Activated CD8-positive, alpha-beta T cell treated with anti-CD3 and anti-CD28 coated beads for 36 hours (primary cell): ENCODE measurements around the gene RPP14. TPM values are rescaled to one million over a fixed set of nuclear protein-coding genes. Genes with fewer than 3 reads are reported as not detected.

Experiments used
- ATAC-seq: fragments of 200-7000 bp; cut with Tn5 transposase; one replicate; pipeline ENCODE4 v1.10.0; 2021; ENCODE audit warnings: mild to moderate bottlenecking, moderate library complexity
- CTCF ChIA-PET: fragments of 350-600 bp; sonication (Branson Sonifier 250); formaldehyde crosslinking; loops from one replicate; lab custom pipeline; 2021; ENCODE audit warnings: antibody characterized with exemption; lab: Charles Lee
- POLR2A ChIA-PET: fragments of 350-600 bp; sonication (Branson Sonifier 250); formaldehyde crosslinking; loops from one replicate; lab custom pipeline; 2021; ENCODE audit warnings: antibody characterized with exemption; lab: Charles Lee
- DNase-seq: peaks from one replicate; pipeline ENCODE4 v3.0.0-alpha.2; 2020
- H3K27ac Mint-ChIP-seq: one replicate; pipeline ENCODE4 v1.8.0; 2021; ENCODE audit warnings: mild to moderate bottlenecking, mixed read lengths
- H3K27me3 Mint-ChIP-seq: one replicate; pipeline ENCODE4 v1.8.0; 2021; ENCODE audit warnings: mixed read lengths
- H3K36me3 Mint-ChIP-seq: one replicate; pipeline ENCODE4 v1.8.0; 2021; ENCODE audit warnings: low read depth, mixed read lengths
- H3K4me1 Mint-ChIP-seq: one replicate; pipeline ENCODE4 v1.8.0; 2021; ENCODE audit warnings: low read depth, mixed read lengths
- H3K4me3 Mint-ChIP-seq: one replicate; pipeline ENCODE4 v1.8.0; 2021; ENCODE audit warnings: mild to moderate bottlenecking, moderate library complexity, mixed read lengths
- H3K9me3 Mint-ChIP-seq: one replicate; pipeline ENCODE4 v1.8.0; 2021; ENCODE audit warnings: mixed read lengths
- CTCF ChIP-seq: fragments of 200-600 bp; IDR thresholded peaks from one replicate; pipeline ENCODE4 v1.8.0; 2022; ENCODE audit warnings: antibody characterized with exemption, mild to moderate bottlenecking
- intact Hi-C: fragments of 100-400 bp; cut with micrococcal nuclease; formaldehyde crosslinking; loops from one replicate; pipeline ENCODE4 v1.10.0; 2022
- total RNA-seq, 2 experiments: library from RNA; stranded (reverse); gene quantifications; one replicate each; pipeline ENCODE4 v1.2.3, GENCODE V29; 2021

RPP14 gene
- total RNA-seq, 2 experiments from 2014 or later: 16.1 to 18.0 TPM

GRCh38 chr3:58349792-58350626 lies 44.0 kb downstream of the RPP14 start:
- peaks cover 50% of the 10 kb centered on the region for H3K4me1 Mint-ChIP-seq
- no peak overlapping the region for H3K4me3 Mint-ChIP-seq
- CTCF ChIA-PET: interaction anchor here (0.7 to 2.0 kb wide), 11 partner anchors 8 to 218 kb away, joined by 3 to 9 read pairs (median 3); partner anchors contain the start of genes HTD2 and RPP14
- intact Hi-C loops: no loop called here
- DNase-seq: peak; percentile 18
- peak; percentile 62 for ATAC-seq
- POLR2A ChIA-PET: interaction anchor here (0.8 to 1.5 kb wide), 5 partner anchors 13 to 24 kb away, joined by 3 to 4 read pairs (median 3); partner anchors contain the start of gene PXK
- no peaks in the 10 kb centered on the region for H3K9me3 Mint-ChIP-seq
- H3K27ac Mint-ChIP-seq: peak overlapping the region; percentile 25
- peaks cover 13% of the 10 kb centered on the region for H3K36me3 Mint-ChIP-seq
- no peaks in the 10 kb centered on the region for H3K27me3 Mint-ChIP-seq
- no peak for TF ChIP-seq CTCF

GRCh38 chr3:58350627-58351013 lies 44.6 kb downstream of the RPP14 start:
- intact Hi-C loops: no loop called here
- POLR2A ChIA-PET: interaction anchor here (1.1 to 1.5 kb wide), 3 partner anchors 13 to 25 kb away, joined by 3 read pairs; no protein-coding TSS in a partner anchor
- Mint-ChIP-seq H3K27me3 (no peaks in the 10 kb centered on the region), H3K36me3 (peaks cover 14% of the 10 kb centered on the region), H3K4me1 (peaks cover 53% of the 10 kb centered on the region), H3K4me3 (no peak overlapping the region), H3K9me3 (no peaks in the 10 kb centered on the region), H3K27ac (peak overlapping the region; percentile 1)
- CTCF ChIA-PET: interaction anchor here (0.9 to 2.2 kb wide), 9 partner anchors 9 to 172 kb away, joined by 3 to 9 read pairs (median 4); partner anchors contain the start of genes HTD2 and RPP14
- ATAC-seq (no peak), DNase-seq (no peak)
- TF ChIP-seq CTCF: no peak

GRCh38 chr3:58351920-58352319 lies 45.9 kb downstream of the RPP14 start:
- H3K27me3 Mint-ChIP-seq: no peaks in the 10 kb centered on the region
- intact Hi-C loops: no loop called here
- ATAC-seq (no peak), DNase-seq (no peak)
- no peak overlapping the region for H3K4me3 Mint-ChIP-seq
- CTCF ChIA-PET: interaction anchor here (0.8 to 2.2 kb wide), 6 partner anchors 11 to 174 kb away, joined by 3 to 7 read pairs (median 4); no protein-coding TSS in a partner anchor
- no peaks in the 10 kb centered on the region for H3K9me3 Mint-ChIP-seq
- H3K36me3 Mint-ChIP-seq: peaks cover 14% of the 10 kb centered on the region
- peaks cover 45% of the 10 kb centered on the region for H3K4me1 Mint-ChIP-seq
- POLR2A ChIA-PET: interaction anchor here (0.8 to 1.5 kb wide), 3 partner anchors 15 to 26 kb away, joined by 3 to 4 read pairs (median 3); no protein-coding TSS in a partner anchor
- no peak for TF ChIP-seq CTCF
- H3K27ac Mint-ChIP-seq: no peak overlapping the region

- no peak for DNase-seq
- H3K9me3 Mint-ChIP-seq: no peaks in the 10 kb centered on the region
- H3K27ac Mint-ChIP-seq: peak overlapping the region; percentile 61
- intact Hi-C loops: no loop called here
- H3K4me1 Mint-ChIP-seq: peaks cover 50% of the 10 kb centered on the region
- ChIA-PET POLR2A (interaction anchor here (0.8 to 1.5 kb wide), 2 partner anchors 16 to 18 kb away, joined by 3 to 4 read pairs; no protein-coding TSS in a partner anchor), CTCF (interaction anchor here (0.8 to 2.2 kb wide), 5 partner anchors 12 to 175 kb away, joined by 3 to 7 read pairs (median 4); no protein-coding TSS in a partner anchor)
- no peak for ATAC-seq
- peaks cover 14% of the 10 kb centered on the region for H3K36me3 Mint-ChIP-seq
- no peak for TF ChIP-seq CTCF
- no peaks in the 10 kb centered on the region for H3K27me3 Mint-ChIP-seq
- H3K4me3 Mint-ChIP-seq: peak overlapping the region; percentile 20
These were observed 46.6 kb downstream of the RPP14 start for GRCh38 chr3:58352626-58353025.
